ENCODE results near the gene NOXRED1.
A peak's percentile ranks its signal among the peaks of the same experiment; 100 is the strongest.

The NOXRED1 gene

GRCh38 chr14:77406718-77407117 lies 16.6 kb downstream of the NOXRED1 start:
- no peak for DNase-seq

GRCh38 chr14:77406086-77406485 lies 17.2 kb downstream of the NOXRED1 start:
- no peak for DNase-seq

- DNase-seq: no peak
These were observed 19.6 kb downstream of the NOXRED1 start for GRCh38 chr14:77403768-77404167.

GRCh38 chr14:77400216-77400615 lies 23.1 kb downstream of the NOXRED1 start:
- no peak for DNase-seq

GRCh38 chr14:77390188-77390587 lies 33.1 kb downstream of the NOXRED1 start:
- no peak for DNase-seq

- no peak for DNase-seq
These were observed 44.6 kb downstream of the NOXRED1 start for GRCh38 chr14:77378701-77379100.

GRCh38 chr14:77377502-77377844 lies 45.9 kb downstream of the NOXRED1 start:
- no peak for DNase-seq

- DNase-seq: peak; percentile 30
These were observed 46.4 kb downstream of the NOXRED1 start, which contains the start of the genes SAMD15 and TMED8 for GRCh38 chr14:77376771-77377501. Gene SAMD15 (plus strand): TSS chr14:77377379. CDS start chr14:77377419, 40 bp downstream. Gene TMED8 (minus strand): TSS chr14:77377094. CDS start chr14:77377053, 41 bp downstream.

- no peak for DNase-seq
These were observed 47.2 kb downstream of the NOXRED1 start for GRCh38 chr14:77375973-77376770.

GRCh38 chr14:77375164-77375950 lies 48.0 kb downstream of the NOXRED1 start:
- DNase-seq: no peak

- peak; percentile 25 for DNase-seq
These were observed 51.0 kb downstream of the NOXRED1 start for GRCh38 chr14:77372304-77372841.

GRCh38 chr14:77369285-77369684 lies 54.0 kb downstream of the NOXRED1 start:
- DNase-seq: no peak

- no peak for DNase-seq
These were observed 59.2 kb downstream of the NOXRED1 start for GRCh38 chr14:77364146-77364545.

- DNase-seq: no peak
These were observed 63.7 kb downstream of the NOXRED1 start for GRCh38 chr14:77359626-77360025.

- no peak for DNase-seq
These were observed 66.4 kb downstream of the NOXRED1 start for GRCh38 chr14:77356899-77357298.

- DNase-seq: no peak
These were observed 67.5 kb downstream of the NOXRED1 start for GRCh38 chr14:77355811-77356210.

- no peak for DNase-seq
These were observed 69.7 kb downstream of the NOXRED1 start for GRCh38 chr14:77353469-77354141.

- DNase-seq: no peak
These were observed 75.6 kb downstream of the NOXRED1 start for GRCh38 chr14:77347751-77348150.

- DNase-seq: no peak
These were observed 76.8 kb downstream of the NOXRED1 start for GRCh38 chr14:77346495-77346894.

- no peak for DNase-seq
These were observed 78.8 kb downstream of the NOXRED1 start for GRCh38 chr14:77344377-77344996.

Data from NCI-H2029 treated with DMSO at 0.1 percent for 48 hours (cell line).